NK-92 treated with Interleukin-12 subunit alpha and Interleukin-12 subunit beta, amount 100 ng/mL, for 24 hours (cell line): Measurements from ENCODE around the gene ATAD1.
A peak's percentile ranks its signal among the peaks of the same experiment; 100 is the strongest.
"Not testable (repeated sequence)": the region's sequence is repeated elsewhere in the genome, so short reads cannot be mapped to it uniquely, and the experiment has no call there.

Source experiments
- DNase-seq: peaks from one replicate; lab custom pipeline; 2025; lab: John Stamatoyannopoulos, UW

ATAD1 gene

DNA sequence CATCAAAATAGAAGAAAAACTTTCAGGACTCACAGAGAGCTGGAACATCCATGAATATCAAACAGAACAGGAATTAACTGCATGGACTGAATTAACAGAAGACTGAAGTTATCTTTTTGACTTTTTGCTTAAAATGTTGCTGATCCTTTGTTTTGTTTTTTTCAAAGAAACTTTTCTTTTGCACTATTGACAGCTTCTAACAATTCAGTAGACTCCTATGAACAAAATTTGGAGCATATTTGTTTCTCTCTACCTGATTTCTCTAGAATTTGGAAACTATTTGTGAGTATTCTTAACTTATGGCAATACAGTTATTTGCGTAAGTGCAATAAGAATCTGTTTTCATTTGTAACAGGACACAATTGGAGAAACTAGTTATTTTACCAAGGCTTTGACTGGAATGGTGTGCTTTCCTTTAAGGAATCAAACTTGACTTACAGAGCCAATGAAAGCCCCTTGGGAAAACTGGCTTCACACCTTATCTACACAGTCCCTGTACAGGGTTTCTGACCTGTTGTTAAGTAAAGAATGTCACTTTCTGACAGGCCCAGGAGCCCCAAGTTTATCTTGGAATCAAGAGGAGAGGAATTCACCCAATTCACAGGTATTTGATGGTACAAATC is 16.1 kb downstream of the ATAD1 start:
- DNase-seq = not testable (repeated sequence)

DNA sequence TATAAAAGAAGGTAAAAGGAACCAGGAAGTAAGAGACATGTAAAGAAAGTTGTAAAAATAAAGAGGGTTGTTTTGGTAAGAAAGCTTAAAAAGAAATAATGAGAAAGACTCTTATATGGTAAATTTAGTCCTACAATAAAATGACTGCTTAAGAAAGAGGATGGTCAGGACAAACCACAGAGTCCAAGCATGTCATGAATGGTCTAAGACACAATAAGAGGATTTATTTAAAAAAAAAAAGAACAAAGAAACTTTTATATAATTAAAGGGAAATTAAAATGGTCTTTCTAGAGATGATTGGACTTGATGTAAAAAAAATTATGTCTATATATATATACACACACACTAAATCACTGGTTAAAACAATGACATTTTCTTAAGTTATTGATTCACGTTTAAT is 18.2 kb downstream of the ATAD1 start:
- no peak for DNase-seq

DNA sequence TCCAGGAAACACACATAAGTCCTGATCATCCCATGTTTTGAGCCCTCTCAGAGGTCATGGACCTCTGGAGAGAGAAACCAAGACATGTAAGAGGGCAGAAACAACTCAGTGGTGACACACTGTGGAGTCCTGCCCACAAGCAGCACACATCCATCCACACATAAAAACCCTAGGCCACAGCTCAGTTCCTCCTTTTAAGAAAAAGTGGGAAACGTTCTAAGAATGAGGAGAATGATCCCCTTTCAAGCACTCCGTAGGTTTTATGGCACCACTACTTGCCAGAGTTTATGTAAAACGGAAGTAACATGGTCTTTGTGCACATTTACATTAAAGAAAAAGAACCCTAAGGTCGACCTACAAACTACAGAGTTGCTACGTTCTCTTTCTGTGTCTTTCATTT is 19.9 kb downstream of the ATAD1 start:
- DNase-seq = no peak

- DNase-seq = no peak
Observed at GRCh38 chr10:87794285-87794684, 23.7 kb downstream of the ATAD1 start.

DNA sequence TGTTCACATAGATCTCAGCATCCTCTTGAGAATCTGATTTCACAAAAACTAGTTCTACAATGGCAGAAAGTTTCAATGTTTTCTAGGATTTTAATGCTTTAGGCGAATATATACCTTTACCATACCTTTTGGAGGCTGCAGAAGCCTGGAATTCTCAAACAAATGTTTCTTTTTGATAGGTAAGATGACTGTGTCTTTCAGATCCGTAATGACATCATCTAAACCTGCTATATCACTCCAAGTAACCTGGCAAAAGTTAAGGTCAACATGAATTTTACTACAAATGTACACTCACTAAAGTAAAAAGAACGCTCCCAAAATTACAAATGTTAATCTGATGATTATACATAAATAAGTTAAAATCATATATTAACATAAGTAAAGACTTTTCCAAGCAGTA is 27.8 kb downstream of the ATAD1 start:
- no peak for DNase-seq

GRCh38 chr10:87786421-87786820 is 31.6 kb downstream of the ATAD1 start:
- DNase-seq = no peak

DNA sequence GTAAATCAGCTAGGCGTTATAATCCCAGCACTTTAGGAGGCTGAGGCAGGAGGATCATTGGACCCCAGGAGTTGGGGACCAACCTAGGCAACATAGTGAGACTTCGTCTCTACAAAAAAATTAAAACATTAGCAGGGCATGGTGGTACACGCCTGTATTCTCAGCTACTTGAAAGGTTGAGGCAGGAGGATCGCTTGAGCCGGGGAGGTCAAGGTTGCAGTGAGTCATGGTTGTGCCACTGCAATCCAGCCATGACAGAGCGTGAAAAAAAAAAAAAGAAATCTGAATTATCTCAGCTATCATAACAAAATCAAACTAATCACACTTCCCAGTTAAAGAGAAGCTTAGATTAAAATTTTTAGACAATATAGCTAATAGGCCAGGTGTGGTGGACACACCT is 35.3 kb downstream of the ATAD1 start:
- DNase-seq = no peak

DNA sequence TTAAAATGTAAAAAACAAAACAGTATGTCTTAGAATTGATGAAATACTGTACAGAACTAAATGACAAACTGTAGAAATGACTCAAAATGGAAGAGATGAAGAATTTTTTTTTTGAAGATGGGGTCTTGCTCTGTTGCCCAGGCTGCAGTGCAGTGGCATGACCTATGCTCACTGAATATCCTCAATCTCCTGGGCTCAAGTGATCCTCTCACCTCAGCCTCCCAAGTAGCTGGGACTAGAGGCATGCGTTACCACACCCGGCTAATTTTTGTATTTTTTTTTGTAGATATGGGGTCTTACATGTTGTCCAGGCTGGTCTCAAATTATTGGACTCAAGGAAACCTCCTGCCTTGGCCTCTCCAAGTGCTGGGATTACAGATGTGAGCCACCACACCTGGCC is 36.5 kb downstream of the ATAD1 start:
- DNase-seq = no peak

- no peak for DNase-seq
Observed at GRCh38 chr10:87776328-87776727, 41.7 kb downstream of the ATAD1 start.

DNA sequence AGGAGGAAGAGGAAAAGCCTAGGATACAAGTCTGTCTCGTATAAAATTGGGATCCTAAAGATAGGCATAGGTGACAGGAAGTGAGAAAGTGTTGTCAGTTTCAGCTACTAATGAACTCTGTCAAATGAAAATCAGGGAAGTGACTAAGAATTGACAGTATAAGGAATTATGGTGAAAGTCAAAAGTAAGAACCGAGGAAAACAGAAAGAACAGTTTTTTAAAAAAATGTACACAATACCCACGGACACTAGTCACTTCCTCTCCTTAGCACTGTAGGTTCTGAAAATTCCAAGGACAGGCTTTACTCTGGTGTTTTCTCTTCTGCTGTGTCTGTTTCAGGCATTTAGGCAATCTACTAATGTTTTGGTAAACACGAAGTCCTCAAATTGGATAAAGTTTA is 42.3 kb downstream of the ATAD1 start:
- no peak for DNase-seq

DNA sequence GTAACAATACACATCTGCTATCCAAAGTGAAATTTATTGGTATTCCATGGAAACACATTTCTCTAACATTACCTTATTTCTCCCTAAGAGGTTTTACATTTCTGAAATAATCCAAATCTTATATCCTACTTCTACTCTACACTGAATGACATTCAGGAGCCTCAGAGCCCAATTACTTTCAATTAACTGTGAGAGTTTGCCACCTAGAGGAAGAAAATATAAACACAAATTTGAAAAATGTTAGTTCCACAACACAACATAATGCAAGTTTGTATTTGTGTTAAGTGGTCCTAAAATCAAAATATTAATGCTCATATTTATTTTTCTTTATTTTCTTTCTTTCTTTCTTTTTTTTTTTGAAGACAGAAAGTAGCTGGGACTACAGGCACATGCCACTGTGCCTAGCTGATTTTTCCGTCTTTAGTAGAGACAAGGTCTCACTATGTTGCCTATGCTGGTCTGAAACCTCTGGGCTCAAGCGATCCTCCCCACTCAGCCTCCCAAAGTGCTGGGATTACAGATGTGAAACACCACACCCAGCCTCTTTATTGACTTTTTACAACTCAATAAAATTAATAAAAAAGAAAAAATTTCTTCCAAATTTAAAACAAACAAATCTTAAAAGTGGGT is 46.0 kb downstream of the ATAD1 start:
- no peak for DNase-seq

DNA sequence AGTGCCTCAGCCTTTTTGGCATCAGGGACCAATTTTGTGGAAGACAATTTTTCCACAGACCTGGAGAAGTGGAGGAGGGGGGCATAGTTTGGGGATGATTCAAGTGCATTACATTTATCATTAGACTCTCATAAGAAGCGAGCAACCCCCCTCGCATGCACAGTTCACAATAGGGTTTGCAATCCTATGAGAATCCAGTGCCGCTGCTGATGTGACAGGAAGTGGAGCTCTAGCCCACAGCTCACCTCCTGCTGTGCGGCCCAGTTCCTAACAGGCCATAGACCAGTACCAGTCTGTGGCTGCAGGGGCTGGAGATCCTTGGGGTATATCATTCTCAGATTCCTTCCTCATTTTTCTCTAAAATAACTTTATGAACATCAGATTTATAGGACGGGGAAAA is 50.8 kb downstream of the ATAD1 start:
- DNase-seq = no peak

GRCh38 chr10:87765666-87766376 is 52.2 kb downstream of the ATAD1 start:
- DNase-seq = no peak

GRCh38 chr10:87764072-87764934 is 53.7 kb downstream of the ATAD1 start:
- no peak for DNase-seq

GRCh38 chr10:87763086-87763861 is 54.8 kb downstream of the ATAD1 start:
- no peak for DNase-seq

DNA sequence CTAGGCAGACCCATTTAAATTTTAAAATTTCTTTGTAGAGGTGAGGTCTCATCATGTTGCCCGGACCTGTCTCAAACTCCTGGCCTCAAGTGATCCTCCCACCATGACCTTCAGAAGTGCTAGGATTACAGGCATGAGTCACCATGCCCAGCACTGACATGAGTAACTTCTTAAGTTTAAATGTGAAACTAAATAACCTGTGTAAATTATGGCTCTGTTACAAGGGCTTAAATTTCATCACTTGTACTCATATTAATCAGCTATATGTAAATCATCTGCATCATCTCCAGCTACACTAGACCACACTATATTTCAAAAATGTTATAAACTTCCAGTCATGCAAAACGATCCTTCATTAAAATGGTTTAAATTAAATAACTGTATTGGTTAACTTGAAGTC is 56.1 kb downstream of the ATAD1 start:
- DNase-seq = peak; percentile 6

GRCh38 chr10:87761153-87761552 is 56.9 kb downstream of the ATAD1 start:
- no peak for DNase-seq

DNA sequence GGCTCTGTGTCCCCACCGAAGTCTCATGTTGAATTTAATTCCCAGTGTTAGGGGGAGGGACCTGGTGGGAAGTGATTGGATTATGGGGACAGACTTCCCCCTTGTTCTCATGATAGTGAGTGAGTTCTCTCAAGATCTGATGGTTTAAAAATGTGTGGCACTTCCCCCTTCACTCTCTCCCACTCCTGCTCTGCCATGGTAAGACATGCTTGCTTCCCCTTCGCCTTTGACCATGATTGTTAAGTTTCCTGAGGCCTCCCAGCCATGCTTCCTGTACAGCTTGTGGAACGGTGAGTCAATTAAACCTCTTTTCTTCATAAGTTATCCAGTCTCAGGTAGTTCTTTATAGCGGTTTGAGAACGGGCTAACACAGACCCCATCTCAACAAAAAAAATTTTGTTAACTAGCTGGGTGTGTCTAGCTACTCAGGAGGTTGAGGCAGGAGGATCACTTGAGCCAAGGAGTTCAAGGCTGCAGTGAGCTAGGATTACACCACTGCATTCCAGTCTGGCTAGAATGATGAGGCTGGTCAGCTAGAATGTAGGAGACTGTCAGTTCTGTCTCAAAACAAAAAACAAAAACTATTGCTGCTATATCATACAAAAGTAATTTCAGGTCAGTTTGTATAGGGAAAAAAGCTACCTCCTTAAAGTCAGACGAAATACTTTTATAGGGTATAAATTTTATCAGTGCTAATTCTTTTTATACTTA is 57.7 kb downstream of the ATAD1 start:
- no peak for DNase-seq

- DNase-seq = no peak
Observed at GRCh38 chr10:87759551-87759950, 58.5 kb downstream of the ATAD1 start.

DNA sequence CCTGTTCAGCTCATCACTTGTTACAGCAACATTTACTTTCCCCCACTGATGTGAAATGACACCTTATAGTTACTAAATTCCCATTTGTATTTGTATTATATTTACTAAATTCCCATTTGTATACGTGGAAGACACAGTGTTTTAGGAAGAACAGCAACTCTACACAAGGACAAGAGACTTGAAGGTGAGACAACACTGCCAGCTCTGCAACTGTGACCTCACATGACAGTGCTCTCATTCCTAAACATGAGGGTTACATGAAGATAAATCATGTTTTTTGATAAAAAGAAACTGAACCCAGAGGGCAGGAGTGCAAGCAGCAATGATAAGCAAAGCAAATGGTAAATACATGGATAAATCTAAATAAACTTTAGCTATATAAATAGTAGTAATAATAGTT is 60.3 kb downstream of the ATAD1 start:
- DNase-seq = no peak
